Measurements from ENCODE around the gene PRR23E.

The PRR23E gene

GRCh38 chr3:127206611-127207516 lies 13.9 kb downstream of the PRR23E start:
- no peak for DNase-seq (ENCODE audit: low read depth)
- in situ Hi-C loops (cut with HindIII; ENCODE audit: low sequenced_read_pairs) = no loop called here
- H3K4me3 ChIP-seq (ENCODE audit: low read depth, low read length) = no peak overlapping the region
- no peak for TF ChIP-seq CTCF (IDR thresholded peaks at IDR 0.05; ENCODE audit: low read depth, low read length, missing control alignments)

- H3K4me3 ChIP-seq (ENCODE audit: low read depth, low read length) = no peak overlapping the region
- TF ChIP-seq CTCF (IDR thresholded peaks at IDR 0.05; ENCODE audit: low read depth, low read length, missing control alignments) = no peak
- DNase-seq (ENCODE audit: low read depth) = no peak
- in situ Hi-C loops (cut with HindIII; ENCODE audit: low sequenced_read_pairs) = no loop called here
These were observed 15.0 kb downstream of the PRR23E start for GRCh38 chr3:127207727-127208482.

- H3K4me3 ChIP-seq (ENCODE audit: low read depth, low read length) = no peak overlapping the region
- no peak for DNase-seq (ENCODE audit: low read depth)
- in situ Hi-C loops (cut with HindIII; ENCODE audit: low sequenced_read_pairs) = no loop called here
- no peak for TF ChIP-seq CTCF (IDR thresholded peaks at IDR 0.05; ENCODE audit: low read depth, low read length, missing control alignments)
These were observed 15.7 kb downstream of the PRR23E start for GRCh38 chr3:127208483-127209100.

GRCh38 chr3:127209155-127209839 lies 16.4 kb downstream of the PRR23E start:
- no peak for TF ChIP-seq CTCF (IDR thresholded peaks at IDR 0.05; ENCODE audit: low read depth, low read length, missing control alignments)
- in situ Hi-C loops (cut with HindIII; ENCODE audit: low sequenced_read_pairs) = no loop called here
- H3K4me3 ChIP-seq (ENCODE audit: low read depth, low read length) = no peak overlapping the region
- DNase-seq (ENCODE audit: low read depth) = no peak

- TF ChIP-seq CTCF (IDR thresholded peaks at IDR 0.05; ENCODE audit: low read depth, low read length, missing control alignments) = no peak
- in situ Hi-C loops (cut with HindIII; ENCODE audit: low sequenced_read_pairs) = no loop called here
- no peak for DNase-seq (ENCODE audit: low read depth)
- H3K4me3 ChIP-seq (ENCODE audit: low read depth, low read length) = no peak overlapping the region
These were observed 17.1 kb downstream of the PRR23E start for GRCh38 chr3:127209840-127210653.
